Neural progenitor cell (in vitro differentiated cells): ENCODE results near the gene ZFAND3. TPM values are rescaled to one million over a fixed set of nuclear protein-coding genes. Genes with fewer than 3 reads are reported as not detected.

Source experiments
- DNase-seq: peaks from one replicate; pipeline ENCODE4 v3.0.0-alpha.2; 2016; ENCODE audit warnings: low spot score
- H2AFZ ChIP-seq: fragments of 200-600 bp; sonication (generic); replicated peaks from 2 replicates; pipeline ENCODE4 v1.6.1; 2016; ENCODE audit warnings: antibody characterized with exemption
- H3F3A ChIP-seq: fragments of 200-600 bp; sonication (generic); 2 replicates; pipeline ENCODE4 v1.6.1; 2016; ENCODE audit warnings: antibody characterized with exemption, low read depth
- H3K27ac ChIP-seq: fragments of 200-600 bp; sonication (generic); 2 replicates; pipeline ENCODE4 v1.5.1; 2016; ENCODE audit warnings: mild to moderate bottlenecking
- H3K27me3 ChIP-seq: fragments of 200-600 bp; sonication (generic); 2 replicates; pipeline ENCODE4 v1.6.1; 2016; ENCODE audit warnings: mild to moderate bottlenecking, moderate library complexity
- H3K36me3 ChIP-seq: fragments of 200-600 bp; sonication (generic); 2 replicates; pipeline ENCODE4 v1.5.1; 2016
- H3K4me1 ChIP-seq: fragments of 200-600 bp; sonication (generic); 2 replicates; pipeline ENCODE4 v1.6.1; 2016; ENCODE audit warnings: mixed run types
- H3K4me2 ChIP-seq: fragments of 200-600 bp; sonication (generic); 2 replicates; pipeline ENCODE4 v1.6.1; 2016
- H3K4me3 ChIP-seq: fragments of 200-600 bp; sonication (generic); 2 replicates; pipeline ENCODE4 v1.5.1; 2016
- H3K79me2 ChIP-seq: fragments of 200-600 bp; sonication (generic); 2 replicates; pipeline ENCODE4 v1.6.1; 2016; ENCODE audit warnings: low read depth
- H3K9ac ChIP-seq: fragments of 200-600 bp; sonication (generic); 2 replicates; pipeline ENCODE4 v1.6.1; 2016
- H3K9me3 ChIP-seq: fragments of 200-600 bp; sonication (generic); 2 replicates; pipeline ENCODE4 v1.5.1; 2016; ENCODE audit warnings: low read depth
- H4K20me1 ChIP-seq: fragments of 200-600 bp; sonication (generic); 2 replicates; pipeline ENCODE4 v1.6.1; 2016; ENCODE audit warnings: low read depth
- H3K27ac Mint-ChIP-seq: 3 replicates; pipeline ENCODE4 v1.8.0; 2021; ENCODE audit warnings: mixed read lengths
- H3K27me3 Mint-ChIP-seq: 2 replicates; pipeline ENCODE4 v1.8.0; 2022; ENCODE audit warnings: low read depth, mild to moderate bottlenecking, inconsistent platforms, moderate library complexity, mixed read lengths; ENCODE audit not compliant: insufficient read depth
- H3K36me3 Mint-ChIP-seq: 3 replicates; pipeline ENCODE4 v1.8.0; 2021; ENCODE audit warnings: mixed read lengths
- H3K4me1 Mint-ChIP-seq: 3 replicates; pipeline ENCODE4 v1.8.0; 2021; ENCODE audit warnings: mixed read lengths
- H3K4me3 Mint-ChIP-seq: 3 replicates; pipeline ENCODE4 v1.8.0; 2021; ENCODE audit warnings: mild to moderate bottlenecking, moderate library complexity, mixed read lengths
- H3K9me3 Mint-ChIP-seq: 3 replicates; pipeline ENCODE4 v1.8.0; 2020; ENCODE audit warnings: mixed read lengths
- CTCF ChIP-seq: fragments of 200-600 bp; sonication (generic); IDR thresholded peaks from 2 replicates; pipeline ENCODE4 v1.5.1; 2017; ENCODE audit warnings: antibody characterized with exemption, mild to moderate bottlenecking
- EZH2 ChIP-seq: fragments of 200-600 bp; sonication (generic); IDR thresholded peaks from 2 replicates; pipeline ENCODE4 v1.6.1; 2017; ENCODE audit warnings: antibody characterized with exemption, mild to moderate bottlenecking, moderate library complexity
- EZH2phosphoT487 ChIP-seq: fragments of 200-600 bp; sonication (generic); IDR thresholded peaks from 2 replicates; pipeline ENCODE4 v1.6.1; 2017; ENCODE audit warnings: antibody characterized with exemption
- total RNA-seq: library from RNA; depleted of rRNA; stranded (reverse); fragments of >200 nt; gene quantifications from 2 replicates; pipeline ENCODE4 v1.2.3, GENCODE V29; 2015; ENCODE audit warnings: low replicate concordance

Gene ZFAND3
- total RNA-seq, 1 donor from 2014 or later = 24.3 TPM

- no peak overlapping the region for H3K4me3 Mint-ChIP-seq
- peaks cover 63% of the 10 kb centered on the region for H4K20me1 ChIP-seq
- peaks cover 98% of the 10 kb centered on the region for H3K79me2 ChIP-seq
- H3K9me3 ChIP-seq = no peaks in the 10 kb centered on the region
- no peaks in the 10 kb centered on the region for H3K27me3 ChIP-seq
- H3K27me3 Mint-ChIP-seq = no peaks in the 10 kb centered on the region
- no peak overlapping the region for H3K27ac ChIP-seq
- no peak overlapping the region for H3K4me3 ChIP-seq
- peaks cover 10% of the 10 kb centered on the region for H3F3A ChIP-seq
- no peaks in the 10 kb centered on the region for H3K36me3 ChIP-seq
- H2AFZ ChIP-seq = no peak overlapping the region
- peaks cover 3% of the 10 kb centered on the region for H3K36me3 Mint-ChIP-seq
- peaks cover 15% of the 10 kb centered on the region for H3K4me1 ChIP-seq
- no peak for TF ChIP-seq CTCF
- H3K27ac Mint-ChIP-seq = no peak overlapping the region
- no peak for DNase-seq
- no peak overlapping the region for H3K9ac ChIP-seq
- H3K9me3 Mint-ChIP-seq = no peaks in the 10 kb centered on the region
- H3K4me2 ChIP-seq = no peak overlapping the region
- H3K4me1 Mint-ChIP-seq = peaks cover 14% of the 10 kb centered on the region
Observed at GRCh38 chr6:37923514-37923913, 104.0 kb downstream of the ZFAND3 start.

- peaks cover 6% of the 10 kb centered on the region for H3K4me1 ChIP-seq
- Mint-ChIP-seq H3K9me3 (no peaks in the 10 kb centered on the region), H3K27me3 (no peaks in the 10 kb centered on the region), H3K27ac (no peak overlapping the region), H3K4me3 (no peak overlapping the region), H3K4me1 (peaks cover 21% of the 10 kb centered on the region), H3K36me3 (peaks cover 6% of the 10 kb centered on the region)
- H3K27ac ChIP-seq = no peak overlapping the region
- no peak overlapping the region for H3K4me3 ChIP-seq
- H3K36me3 ChIP-seq = no peaks in the 10 kb centered on the region
- TF ChIP-seq CTCF = no peak
- no peak for TF ChIP-seq EZH2phosphoT487
- TF ChIP-seq EZH2 = no peak
- DNase-seq = no peak
- no peaks in the 10 kb centered on the region for H3K9me3 ChIP-seq
- H3K79me2 ChIP-seq = peaks cover 96% of the 10 kb centered on the region
- no peak overlapping the region for H3K9ac ChIP-seq
- H3F3A ChIP-seq = peaks cover 12% of the 10 kb centered on the region
- H2AFZ ChIP-seq = no peak overlapping the region
- H3K4me2 ChIP-seq = no peak overlapping the region
- peaks cover 55% of the 10 kb centered on the region for H4K20me1 ChIP-seq
- no peaks in the 10 kb centered on the region for H3K27me3 ChIP-seq
Observed at GRCh38 chr6:37926661-37927060, 107.1 kb downstream of the ZFAND3 start.

GRCh38 chr6:37928217-37928616, 108.7 kb downstream of the ZFAND3 start:
- Mint-ChIP-seq H3K27ac (no peak overlapping the region), H3K27me3 (no peaks in the 10 kb centered on the region)
- peaks cover 46% of the 10 kb centered on the region for H4K20me1 ChIP-seq

More at GRCh38 chr6:37928217-37928616, 108.7 kb downstream of the ZFAND3 start:
- no peaks in the 10 kb centered on the region for H3K36me3 ChIP-seq
- no peak overlapping the region for H3K27ac ChIP-seq
- H3K4me3 ChIP-seq = no peak overlapping the region
- H3K9me3 Mint-ChIP-seq = no peaks in the 10 kb centered on the region
- peaks cover 7% of the 10 kb centered on the region for H3K36me3 Mint-ChIP-seq
- H3K4me1 Mint-ChIP-seq = peaks cover 21% of the 10 kb centered on the region
- no peak for TF ChIP-seq EZH2
- TF ChIP-seq CTCF = no peak
- no peak for TF ChIP-seq EZH2phosphoT487
- H3F3A ChIP-seq = peaks cover 12% of the 10 kb centered on the region
- H3K4me3 Mint-ChIP-seq = no peak overlapping the region
- peak overlapping the region; percentile 4 for H3K4me2 ChIP-seq
- peaks cover 88% of the 10 kb centered on the region for H3K79me2 ChIP-seq
- DNase-seq = peak; percentile 8
- H3K9me3 ChIP-seq = no peaks in the 10 kb centered on the region
- H3K9ac ChIP-seq = no peak overlapping the region
- H3K27me3 ChIP-seq = no peaks in the 10 kb centered on the region
- peaks cover 6% of the 10 kb centered on the region for H3K4me1 ChIP-seq
- H2AFZ ChIP-seq = no peak overlapping the region
